ENCODE data around the gene MYOF.
"Not testable (repeated sequence)": the region's sequence is repeated elsewhere in the genome, so short reads cannot be mapped to it uniquely, and the experiment has no call there.

Gene MYOF

DNA sequence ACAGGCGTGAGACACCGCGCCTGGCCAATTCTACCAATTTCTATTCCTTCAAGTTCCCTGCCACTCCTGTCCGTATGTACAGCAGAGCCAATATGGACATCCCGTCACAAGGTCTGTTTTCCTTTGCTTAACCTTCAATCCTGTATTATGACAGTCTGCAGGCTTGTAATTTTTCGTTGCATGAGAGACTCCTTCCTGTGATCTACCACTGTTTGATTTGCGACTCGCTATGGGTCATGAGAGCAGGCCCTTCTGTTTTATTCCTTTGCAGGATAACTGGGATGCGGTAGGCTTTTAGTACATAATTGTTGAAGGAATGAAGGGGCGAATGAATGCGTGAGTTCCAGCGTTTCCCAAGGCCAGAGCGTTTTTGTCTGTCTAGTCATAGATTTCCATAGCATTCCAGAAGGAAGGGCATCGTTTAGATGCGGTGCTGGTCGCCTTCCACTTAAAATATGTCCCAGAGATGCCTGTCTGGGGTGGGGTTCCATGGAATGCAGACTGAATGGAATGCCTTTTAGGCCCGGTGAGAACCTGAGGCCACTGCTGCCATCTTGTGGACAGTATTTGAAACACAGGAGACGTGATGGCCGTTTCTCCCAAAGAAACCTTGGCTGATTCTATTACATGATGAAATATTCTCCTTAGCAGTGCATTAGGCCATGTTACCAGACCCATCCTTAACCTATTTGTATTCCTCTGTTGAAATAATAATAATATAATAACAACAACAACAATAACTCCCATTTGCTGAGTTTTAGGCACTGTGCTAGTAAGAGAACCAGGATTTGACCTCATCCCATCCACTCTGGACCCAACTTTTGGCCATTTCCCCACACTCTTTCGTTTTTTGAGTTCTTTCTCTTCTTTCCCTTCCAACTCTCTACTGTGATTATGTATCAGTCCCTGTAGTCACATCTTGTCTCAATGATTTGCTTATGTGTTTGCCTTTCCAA lies 193.2 kb downstream of the MYOF start:
- DNase-seq = peak; percentile 55

- DNase-seq = no peak
Measured at GRCh38 chr10:93287775-93288174, 194.4 kb downstream of the MYOF start.

DNA sequence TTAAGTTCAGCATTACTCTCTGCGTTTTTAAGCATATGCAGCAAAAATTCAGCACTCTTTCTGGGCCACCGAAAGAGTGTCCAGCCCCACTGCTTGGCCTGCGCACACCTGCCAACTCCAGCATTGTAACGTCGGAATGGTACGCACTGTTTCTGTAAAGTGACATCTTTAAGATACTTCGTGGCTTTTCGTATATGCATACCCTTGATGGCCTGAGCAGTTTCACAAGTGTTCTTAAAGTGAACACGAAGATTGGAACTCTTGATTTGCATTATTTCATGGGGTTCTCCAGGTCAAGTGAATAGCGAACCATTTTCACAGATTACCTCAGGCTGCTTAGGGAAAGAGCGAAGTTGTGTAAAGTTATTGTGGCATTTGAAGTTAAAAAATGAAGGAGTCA lies 197.9 kb downstream of the MYOF start:
- not testable (repeated sequence) for DNase-seq

- DNase-seq = no peak
Measured at GRCh38 chr10:93281367-93281720, 200.8 kb downstream of the MYOF start.

DNA sequence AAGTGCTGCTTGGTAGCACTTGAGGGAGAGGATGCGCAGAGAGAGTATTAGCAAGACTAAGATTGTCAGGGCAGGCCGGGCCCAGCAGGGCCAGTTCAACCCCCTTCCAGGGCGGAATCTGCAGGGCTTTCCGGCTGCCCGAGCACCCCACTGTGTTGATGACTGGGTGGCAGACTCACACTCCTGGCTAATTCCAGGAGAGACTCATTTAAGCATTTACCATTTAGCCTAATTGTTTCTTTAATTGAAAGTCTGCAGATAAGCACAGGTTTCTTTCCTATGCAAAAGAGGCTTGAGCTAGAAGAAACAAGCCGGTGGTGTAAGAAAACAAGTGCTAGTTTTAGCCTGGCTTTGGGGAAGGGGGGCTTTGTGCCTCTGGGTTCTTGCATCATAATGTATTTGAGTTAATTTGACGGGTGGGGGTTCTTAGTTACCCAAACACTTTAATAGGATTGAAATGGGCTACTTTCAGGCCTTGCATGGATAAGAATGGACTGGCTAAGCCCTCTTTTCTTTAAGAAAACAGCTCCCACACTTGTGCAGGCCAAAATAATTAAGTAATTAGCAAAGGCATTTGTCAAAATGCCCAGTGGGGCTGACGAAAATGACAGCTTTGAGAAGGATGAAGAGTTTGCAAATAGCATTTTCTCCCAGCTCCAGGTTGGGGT lies 201.3 kb downstream of the MYOF start:
- DNase-seq = no peak

DNA sequence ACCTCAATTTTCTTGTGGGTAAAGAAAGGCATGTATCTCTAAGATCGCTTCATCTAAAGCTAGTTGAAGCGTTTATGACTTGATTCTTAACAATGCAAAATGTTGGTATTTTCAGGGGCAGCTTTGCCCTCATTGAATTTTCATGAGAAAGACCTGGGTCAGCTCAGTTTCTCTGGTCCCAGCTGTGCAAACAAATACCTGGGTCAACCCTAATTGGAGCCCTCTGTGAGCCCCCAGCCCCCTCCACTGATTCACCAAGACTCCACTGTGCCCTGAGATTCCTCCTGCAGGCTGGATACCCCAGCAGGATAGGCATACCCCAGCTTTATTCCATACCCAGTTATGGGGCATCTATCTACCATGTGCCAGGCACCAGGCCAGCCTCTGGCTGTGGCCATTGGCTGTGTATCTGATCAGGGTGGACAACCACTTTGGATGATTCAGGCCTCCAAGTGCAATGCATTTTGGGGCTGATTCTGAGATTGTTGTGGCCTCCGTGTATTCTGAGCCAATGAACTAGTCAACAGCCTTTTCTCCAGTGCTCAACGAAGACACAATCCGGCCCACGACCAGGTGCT lies 201.9 kb downstream of the MYOF start:
- DNase-seq = no peak

- no peak for DNase-seq
Measured at GRCh38 chr10:93277360-93277759, 204.8 kb downstream of the MYOF start.

- no peak for DNase-seq
Measured at GRCh38 chr10:93274419-93274818, 207.7 kb downstream of the MYOF start.

DNA sequence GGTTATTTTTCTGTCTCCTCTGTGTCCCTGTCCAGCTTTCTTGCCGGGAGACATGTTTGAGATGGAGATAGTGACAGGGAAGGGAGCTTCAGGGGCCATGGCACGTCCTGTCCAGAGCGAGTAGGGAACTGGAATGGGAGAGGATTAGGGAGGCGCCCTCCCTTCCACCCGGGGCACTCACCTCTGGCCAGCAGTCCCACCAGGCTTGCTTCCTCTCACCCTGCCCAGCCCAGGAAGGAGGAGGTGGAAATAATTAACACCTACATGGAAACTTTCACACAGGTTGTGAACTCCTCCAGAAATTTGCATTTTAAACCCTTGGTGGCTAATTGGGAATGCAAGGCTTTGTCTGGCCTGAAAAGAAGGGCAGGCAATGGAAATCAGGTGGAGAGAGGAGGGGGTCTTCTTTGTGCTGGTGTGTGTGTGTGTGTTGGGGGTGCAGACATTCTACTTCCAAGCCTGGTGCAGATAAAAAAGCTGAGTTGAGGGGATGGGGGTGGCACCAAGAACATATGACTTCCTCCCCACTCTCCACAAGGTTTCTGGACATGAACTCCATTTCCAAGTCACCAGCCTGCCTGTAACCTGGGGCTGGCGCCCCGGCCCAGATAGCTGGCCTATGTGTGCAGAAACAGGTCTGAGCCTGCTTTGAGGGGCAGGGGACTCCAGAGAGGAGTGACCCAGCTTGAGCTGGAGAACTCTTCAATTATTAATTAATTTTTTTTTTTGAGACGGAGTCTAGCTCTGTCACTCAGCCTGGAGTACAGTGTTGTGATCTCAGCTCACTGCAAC lies 209.1 kb downstream of the MYOF start:
- DNase-seq = no peak

DNA sequence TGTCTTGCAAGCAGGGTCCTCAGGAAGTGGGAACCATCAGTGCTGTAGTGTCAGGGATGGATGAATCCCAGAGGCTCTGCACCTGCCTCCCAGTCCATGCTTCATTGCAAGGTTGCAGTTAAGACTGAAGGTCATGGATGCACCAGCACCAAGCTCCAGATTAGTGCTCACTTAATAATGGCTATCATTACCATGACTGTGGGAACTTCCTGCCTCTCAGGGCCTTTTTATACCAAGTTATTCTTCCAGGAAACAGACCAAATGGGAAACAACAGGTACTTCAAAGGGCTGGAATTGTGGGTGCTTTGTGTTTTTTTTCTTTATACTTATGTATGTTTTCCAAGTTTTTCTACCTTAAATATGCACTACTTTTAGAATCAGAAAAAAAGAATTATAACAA lies 210.8 kb downstream of the MYOF start:
- no peak for DNase-seq

- no peak for DNase-seq
Measured at GRCh38 chr10:93269281-93269680, 212.9 kb downstream of the MYOF start.

GRCh38 chr10:93268021-93268420 lies 214.1 kb downstream of the MYOF start:
- no peak for DNase-seq

DNA sequence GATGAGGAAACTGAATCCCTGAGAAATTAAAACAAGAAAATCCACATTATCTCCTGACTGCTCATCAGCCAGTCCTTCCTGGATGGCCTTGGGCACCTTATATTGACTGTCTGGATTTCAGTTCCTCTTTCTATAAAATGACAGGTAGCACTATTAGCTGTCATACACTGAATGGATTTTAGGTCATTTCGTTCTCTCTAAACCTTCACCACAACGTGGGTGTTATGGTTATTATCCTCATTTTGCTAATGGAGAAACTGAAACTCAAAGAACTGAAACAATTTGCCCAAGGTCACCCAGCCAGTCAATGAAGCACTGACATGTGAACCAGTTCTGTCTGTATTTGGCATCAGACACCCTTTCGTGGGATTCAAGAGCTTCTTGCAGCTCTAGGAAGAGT lies 214.6 kb downstream of the MYOF start:
- no peak for DNase-seq

DNA sequence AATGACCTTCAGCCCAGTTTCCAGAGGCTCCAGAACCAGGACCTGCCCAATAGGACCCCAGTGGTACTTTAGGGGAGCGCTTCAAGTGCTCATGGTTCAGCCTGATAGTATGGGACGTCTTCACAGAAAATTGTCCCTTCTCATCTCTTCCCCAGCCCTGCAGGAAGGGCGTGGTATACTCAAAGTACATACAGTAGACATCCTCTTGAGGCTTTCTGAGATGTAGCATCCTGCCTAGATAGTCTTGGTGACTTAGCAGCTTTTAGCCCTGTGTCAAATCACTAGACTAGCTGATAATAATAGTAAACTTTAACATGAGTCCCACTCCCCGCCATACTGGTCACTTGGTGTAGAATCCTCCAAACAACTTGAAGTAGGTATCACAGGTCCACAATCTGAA lies 215.3 kb downstream of the MYOF start:
- no peak for DNase-seq

GRCh38 chr10:93261961-93262610 lies 220.0 kb downstream of the MYOF start:
- DNase-seq = no peak

DNA sequence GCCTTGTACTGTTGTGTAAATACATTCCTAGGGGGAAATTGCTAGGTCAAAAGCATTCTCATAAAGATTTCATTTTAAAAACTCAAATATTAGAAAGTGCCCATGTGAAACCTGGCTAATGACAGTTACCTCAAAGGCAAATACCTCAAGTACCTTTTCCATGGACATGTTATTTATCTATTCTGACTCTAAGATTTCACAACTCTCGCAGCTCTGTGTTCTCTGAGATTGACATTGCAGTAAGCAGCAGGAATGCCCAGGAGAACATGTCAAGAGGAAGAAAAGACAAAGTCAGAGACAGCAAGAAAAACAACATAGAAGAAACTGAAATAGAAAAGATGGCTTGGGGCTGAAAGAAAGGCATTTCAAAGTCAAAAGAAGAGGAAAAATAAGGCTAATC lies 221.0 kb downstream of the MYOF start:
- no peak for DNase-seq

DNA sequence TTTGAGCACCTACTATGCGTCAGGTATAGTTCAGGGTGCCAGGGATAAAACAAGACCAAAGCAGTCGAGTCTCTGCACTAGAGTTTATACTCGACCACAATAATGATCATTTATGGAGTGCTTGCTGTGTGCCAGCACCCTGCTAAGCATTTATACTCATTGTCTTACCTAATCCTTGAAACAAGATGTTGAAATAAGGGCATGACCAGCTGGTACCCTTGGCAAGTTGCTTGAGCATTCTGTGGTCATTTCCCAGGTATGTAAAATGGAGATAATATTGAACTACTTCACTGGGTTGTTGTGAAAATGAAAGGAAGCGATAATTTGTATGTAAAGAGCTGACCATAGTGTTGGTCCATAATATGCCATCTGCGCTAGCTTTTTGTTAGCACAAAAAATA lies 223.0 kb downstream of the MYOF start:
- no peak for DNase-seq
